ENCODE measurements around the gene MOV10L1.

GRCh38 chr22:50078246-50078645 is 11.6 kb upstream of the MOV10L1 start:
- TF ChIP-seq ZKSCAN1 (IDR thresholded peaks at IDR 0.05; ENCODE audit: low read depth, low read length) (no peak), CTCF (IDR thresholded peaks at IDR 0.05 in 2 of 3, conservative IDR thresholded peaks at IDR 0.05 in 1 of 3; ENCODE audit: insufficient read depth in 2 of 3, low read depth in 1 of 3, low read length in 3 of 3) (no peak), CREM (IDR thresholded peaks at IDR 0.05; ENCODE audit: low read depth) (no peak), CCAR2 (IDR thresholded peaks at IDR 0.05; ENCODE audit: low read depth, low read length) (no peak), POLR2A (conservative IDR thresholded peaks at IDR 0.05) (no peak), ETV1 (tag; conservative IDR thresholded peaks at IDR 0.05; ENCODE audit: low read depth) (no peak), POLR2AphosphoS5 (IDR thresholded peaks at IDR 0.05; ENCODE audit: control insufficient read depth, insufficient read depth, low read depth, low read length) (no peak), SMC3 (conservative IDR thresholded peaks at IDR 0.05; ENCODE audit: insufficient read depth, low read depth, low read length) (no peak), ZZZ3 (IDR thresholded peaks at IDR 0.05) (no peak), POLR2H (tag; IDR thresholded peaks at IDR 0.05; ENCODE audit: low read depth) (no peak)
- TF ChIP-seq, protein P1, sequence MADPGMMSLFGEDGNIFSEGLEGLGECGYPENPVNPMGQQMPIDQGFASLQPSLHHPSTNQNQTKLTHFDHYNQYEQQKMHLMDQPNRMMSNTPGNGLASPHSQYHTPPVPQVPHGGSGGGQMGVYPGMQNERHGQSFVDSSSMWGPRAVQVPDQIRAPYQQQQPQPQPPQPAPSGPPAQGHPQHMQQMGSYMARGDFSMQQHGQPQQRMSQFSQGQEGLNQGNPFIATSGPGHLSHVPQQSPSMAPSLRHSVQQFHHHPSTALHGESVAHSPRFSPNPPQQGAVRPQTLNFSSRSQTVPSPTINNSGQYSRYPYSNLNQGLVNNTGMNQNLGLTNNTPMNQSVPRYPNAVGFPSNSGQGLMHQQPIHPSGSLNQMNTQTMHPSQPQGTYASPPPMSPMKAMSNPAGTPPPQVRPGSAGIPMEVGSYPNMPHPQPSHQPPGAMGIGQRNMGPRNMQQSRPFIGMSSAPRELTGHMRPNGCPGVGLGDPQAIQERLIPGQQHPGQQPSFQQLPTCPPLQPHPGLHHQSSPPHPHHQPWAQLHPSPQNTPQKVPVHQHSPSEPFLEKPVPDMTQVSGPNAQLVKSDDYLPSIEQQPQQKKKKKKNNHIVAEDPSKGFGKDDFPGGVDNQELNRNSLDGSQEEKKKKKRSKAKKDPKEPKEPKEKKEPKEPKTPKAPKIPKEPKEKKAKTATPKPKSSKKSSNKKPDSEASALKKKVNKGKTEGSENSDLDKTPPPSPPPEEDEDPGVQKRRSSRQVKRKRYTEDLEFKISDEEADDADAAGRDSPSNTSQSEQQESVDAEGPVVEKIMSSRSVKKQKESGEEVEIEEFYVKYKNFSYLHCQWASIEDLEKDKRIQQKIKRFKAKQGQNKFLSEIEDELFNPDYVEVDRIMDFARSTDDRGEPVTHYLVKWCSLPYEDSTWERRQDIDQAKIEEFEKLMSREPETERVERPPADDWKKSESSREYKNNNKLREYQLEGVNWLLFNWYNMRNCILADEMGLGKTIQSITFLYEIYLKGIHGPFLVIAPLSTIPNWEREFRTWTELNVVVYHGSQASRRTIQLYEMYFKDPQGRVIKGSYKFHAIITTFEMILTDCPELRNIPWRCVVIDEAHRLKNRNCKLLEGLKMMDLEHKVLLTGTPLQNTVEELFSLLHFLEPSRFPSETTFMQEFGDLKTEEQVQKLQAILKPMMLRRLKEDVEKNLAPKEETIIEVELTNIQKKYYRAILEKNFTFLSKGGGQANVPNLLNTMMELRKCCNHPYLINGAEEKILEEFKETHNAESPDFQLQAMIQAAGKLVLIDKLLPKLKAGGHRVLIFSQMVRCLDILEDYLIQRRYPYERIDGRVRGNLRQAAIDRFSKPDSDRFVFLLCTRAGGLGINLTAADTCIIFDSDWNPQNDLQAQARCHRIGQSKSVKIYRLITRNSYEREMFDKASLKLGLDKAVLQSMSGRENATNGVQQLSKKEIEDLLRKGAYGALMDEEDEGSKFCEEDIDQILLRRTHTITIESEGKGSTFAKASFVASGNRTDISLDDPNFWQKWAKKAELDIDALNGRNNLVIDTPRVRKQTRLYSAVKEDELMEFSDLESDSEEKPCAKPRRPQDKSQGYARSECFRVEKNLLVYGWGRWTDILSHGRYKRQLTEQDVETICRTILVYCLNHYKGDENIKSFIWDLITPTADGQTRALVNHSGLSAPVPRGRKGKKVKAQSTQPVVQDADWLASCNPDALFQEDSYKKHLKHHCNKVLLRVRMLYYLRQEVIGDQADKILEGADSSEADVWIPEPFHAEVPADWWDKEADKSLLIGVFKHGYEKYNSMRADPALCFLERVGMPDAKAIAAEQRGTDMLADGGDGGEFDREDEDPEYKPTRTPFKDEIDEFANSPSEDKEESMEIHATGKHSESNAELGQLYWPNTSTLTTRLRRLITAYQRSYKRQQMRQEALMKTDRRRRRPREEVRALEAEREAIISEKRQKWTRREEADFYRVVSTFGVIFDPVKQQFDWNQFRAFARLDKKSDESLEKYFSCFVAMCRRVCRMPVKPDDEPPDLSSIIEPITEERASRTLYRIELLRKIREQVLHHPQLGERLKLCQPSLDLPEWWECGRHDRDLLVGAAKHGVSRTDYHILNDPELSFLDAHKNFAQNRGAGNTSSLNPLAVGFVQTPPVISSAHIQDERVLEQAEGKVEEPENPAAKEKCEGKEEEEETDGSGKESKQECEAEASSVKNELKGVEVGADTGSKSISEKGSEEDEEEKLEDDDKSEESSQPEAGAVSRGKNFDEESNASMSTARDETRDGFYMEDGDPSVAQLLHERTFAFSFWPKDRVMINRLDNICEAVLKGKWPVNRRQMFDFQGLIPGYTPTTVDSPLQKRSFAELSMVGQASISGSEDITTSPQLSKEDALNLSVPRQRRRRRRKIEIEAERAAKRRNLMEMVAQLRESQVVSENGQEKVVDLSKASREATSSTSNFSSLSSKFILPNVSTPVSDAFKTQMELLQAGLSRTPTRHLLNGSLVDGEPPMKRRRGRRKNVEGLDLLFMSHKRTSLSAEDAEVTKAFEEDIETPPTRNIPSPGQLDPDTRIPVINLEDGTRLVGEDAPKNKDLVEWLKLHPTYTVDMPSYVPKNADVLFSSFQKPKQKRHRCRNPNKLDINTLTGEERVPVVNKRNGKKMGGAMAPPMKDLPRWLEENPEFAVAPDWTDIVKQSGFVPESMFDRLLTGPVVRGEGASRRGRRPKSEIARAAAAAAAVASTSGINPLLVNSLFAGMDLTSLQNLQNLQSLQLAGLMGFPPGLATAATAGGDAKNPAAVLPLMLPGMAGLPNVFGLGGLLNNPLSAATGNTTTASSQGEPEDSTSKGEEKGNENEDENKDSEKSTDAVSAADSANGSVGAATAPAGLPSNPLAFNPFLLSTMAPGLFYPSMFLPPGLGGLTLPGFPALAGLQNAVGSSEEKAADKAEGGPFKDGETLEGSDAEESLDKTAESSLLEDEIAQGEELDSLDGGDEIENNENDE (IDR thresholded peaks at IDR 0.05; ENCODE audit: low read depth, low read length): no peak

Data from K562 (cell line).